Activated gamma-delta T cell (primary cell): ENCODE measurements around the gene OPN1LW.
"Not testable (repeated sequence)": the region's sequence is repeated elsewhere in the genome, so short reads cannot be mapped to it uniquely, and the experiment has no call there.

Experiments used
- DNase-seq: peaks from one replicate; lab custom pipeline; 2025; lab: John Stamatoyannopoulos, UW

Gene OPN1LW

DNA sequence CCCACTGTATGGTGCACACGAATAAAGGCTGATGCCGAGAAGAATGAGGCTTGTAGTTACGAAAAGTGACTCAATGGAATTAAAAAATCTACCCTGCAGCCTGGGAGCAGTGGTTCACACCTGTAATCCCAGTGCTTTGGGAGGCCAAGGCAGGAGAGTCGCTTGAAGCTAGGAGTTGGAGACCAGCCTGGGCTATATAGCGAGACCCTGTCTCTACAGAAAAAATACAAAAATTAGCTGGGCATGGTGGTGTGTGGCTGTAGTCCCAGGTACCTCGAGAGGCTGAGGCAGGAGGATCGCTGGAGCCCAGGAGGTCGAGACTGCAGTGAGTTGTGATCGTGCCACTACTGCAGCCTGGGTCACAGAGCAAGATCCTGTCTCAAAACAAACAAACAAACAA is 11.7 kb upstream of the OPN1LW start:
- DNase-seq, result no peak

DNA sequence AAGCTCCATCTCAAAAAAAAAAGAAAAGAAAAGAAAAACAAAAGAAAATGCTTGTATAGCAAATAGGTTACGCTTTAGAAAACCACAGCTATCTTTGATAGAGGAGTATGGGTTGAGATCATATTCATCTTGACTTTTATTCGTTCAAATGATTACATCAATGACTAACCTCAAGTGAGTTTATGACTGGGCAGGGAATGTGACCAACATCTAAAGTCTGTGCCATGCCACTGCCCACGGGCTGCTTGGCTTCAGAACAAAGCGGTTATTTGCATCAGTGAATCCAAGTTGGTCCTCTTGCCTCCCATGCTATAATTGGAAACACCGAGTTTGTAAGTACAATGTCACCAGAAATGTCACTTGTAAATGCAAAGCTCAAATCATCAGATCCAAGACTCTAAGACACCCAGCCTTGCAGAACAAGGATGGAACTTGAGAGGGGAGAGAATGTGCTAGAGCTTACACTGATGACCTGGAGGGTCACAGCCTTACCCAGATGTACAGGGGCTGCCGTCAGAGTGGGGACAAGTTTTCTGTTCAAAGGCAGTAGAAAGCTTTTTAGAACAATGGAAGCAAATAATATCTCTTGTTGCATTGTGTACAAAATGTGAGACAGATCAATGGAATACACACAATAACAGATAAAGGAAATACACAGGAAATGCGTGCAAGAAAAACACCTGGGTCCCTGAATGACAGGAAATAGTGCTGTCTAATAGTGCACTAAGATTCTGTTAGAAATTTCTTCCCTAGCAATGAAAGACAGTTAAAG is 8.4 kb upstream of the OPN1LW start:
- DNase-seq, result no peak

DNA sequence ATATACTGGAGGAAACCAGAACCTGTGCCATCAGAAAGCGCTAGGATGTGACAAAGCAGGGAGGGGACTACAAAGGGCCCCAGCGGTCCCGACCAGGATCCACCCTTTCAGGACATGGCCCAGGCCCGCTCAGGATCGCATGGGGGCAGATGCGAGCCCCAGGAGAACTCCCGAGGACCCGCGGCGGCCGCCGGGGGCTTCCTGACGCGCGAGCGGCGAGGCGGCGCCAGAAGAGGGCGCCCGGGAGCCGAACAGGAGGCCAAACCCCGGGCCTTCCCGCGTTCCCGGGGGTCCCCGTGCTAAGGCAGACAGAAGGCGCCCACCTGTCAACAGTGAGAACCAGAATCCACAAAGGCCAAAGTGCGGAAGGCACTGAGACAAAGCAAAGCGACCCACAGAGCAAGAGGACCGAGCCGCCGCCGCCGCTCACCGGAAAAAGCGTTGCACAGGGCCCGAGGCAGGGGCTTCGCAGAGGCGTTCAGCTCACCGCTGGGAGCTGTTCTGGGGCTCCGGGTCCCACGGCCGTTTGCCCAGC is 7.3 kb upstream of the OPN1LW start:
- DNase-seq, result peak; percentile 57

DNA sequence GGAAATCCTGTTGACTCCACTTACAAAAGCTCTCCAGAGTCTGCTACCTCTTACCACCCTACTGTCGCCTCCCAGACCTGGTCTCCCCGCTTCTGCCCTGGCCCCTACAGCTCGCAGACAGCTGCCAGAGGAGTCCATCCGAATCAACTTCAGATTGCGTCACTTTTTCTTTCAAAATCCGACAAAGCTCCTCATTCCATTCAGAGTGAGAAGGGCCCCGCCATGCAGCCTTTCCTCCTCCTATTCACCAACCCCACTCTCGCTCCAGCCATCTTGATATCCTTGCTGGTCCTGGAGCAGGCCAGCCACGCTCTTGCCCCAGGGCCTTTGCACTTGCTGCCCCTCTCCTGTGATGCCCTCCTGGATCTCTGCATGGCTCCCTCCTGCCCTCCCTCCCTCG is 5.2 kb upstream of the OPN1LW start:
- DNase-seq, result no peak

DNA sequence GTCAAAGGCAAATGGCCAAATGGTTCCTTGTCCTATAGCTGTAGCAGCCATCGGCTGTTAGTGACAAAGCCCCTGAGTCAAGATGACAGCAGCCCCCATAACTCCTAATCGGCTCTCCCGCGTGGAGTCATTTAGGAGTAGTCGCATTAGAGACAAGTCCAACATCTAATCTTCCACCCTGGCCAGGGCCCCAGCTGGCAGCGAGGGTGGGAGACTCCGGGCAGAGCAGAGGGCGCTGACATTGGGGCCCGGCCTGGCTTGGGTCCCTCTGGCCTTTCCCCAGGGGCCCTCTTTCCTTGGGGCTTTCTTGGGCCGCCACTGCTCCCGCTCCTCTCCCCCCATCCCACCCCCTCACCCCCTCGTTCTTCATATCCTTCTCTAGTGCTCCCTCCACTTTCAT is 3.8 kb upstream of the OPN1LW start:
- no peak for DNase-seq

DNA sequence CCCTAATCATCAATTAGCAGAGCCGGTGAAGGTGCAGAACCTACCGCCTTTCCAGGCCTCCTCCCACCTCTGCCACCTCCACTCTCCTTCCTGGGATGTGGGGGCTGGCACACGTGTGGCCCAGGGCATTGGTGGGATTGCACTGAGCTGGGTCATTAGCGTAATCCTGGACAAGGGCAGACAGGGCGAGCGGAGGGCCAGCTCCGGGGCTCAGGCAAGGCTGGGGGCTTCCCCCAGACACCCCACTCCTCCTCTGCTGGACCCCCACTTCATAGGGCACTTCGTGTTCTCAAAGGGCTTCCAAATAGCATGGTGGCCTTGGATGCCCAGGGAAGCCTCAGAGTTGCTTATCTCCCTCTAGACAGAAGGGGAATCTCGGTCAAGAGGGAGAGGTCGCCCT is 3.3 kb upstream of the OPN1LW start:
- DNase-seq, result no peak

DNA sequence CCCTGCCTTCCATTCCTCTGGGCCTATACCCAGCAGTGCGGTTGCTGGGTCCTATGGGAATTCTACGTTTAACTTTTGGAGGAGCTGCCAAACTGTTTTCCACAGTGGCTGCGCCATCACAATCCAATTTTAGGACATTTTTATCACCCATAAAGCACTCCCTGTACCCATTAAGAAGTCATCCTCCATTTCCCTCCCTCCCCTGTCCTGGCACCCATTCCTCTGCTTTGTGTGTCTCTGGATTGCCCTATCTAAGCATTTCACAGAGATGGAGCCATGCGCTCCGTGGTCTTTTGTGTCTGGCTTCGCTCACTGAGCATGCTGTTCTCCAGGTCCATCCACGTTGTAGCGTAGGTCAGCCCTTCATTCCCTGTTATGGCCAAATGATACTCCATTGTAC is 1.7 kb upstream of the OPN1LW start:
- no peak for DNase-seq

DNA sequence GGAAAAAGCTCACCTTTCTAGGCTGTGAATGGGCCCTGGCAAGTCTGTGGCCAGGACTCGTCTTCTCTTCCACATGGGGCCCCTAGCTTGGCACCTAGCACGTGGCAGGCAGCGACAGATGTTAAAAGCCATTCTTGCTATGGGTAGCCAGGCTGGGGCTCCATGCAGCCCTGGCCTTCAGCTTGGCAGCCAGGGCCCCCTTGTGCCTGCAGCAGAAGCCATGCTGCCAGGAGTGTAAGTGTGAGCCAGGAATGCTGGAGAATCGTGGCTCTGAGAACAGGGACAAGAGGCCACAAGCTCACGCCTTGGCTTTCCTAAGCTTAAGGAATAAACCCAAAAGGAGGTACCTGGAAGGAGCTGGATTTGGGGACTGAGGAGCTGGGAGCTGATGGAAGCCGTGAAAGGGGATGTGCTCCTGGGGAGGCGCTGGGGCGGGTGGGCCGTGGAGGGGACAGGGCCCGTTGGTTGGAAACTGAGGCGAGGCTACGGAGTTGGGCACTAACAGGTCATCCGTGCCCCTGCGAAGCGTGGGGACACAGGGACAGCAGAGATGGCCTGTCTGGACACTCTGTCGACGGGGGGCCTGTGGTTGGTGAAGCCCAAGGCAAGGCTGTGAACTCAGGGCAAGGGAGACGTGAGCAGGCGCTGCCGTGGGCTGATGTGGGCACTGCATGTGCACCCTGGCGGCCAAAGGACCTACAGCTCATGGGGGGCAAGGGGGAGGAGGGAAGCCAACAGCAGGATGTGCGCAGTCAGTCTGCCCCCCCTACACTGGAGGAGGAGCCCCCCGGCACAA is 895 bp upstream of the OPN1LW start:
- DNase-seq, result no peak

DNA sequence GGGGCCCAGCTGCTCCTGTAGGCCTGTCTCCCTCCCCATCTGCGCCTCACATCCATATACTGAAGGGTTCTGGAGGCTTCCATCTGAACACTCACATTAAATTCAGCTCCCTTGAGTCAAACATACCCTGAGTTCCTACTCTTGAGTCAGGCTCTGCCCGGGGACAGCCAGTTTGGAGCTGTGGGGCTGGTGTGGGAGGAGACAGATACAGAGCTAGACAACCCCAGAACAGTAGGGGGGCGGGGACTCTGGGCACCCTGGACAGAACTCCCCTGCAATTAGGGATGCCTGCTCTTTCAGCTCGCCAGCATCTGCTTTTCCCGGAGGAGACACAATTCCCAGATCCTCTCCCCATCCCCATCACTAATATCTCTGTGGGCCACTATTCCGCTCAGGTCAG is 7.0 kb downstream of the OPN1LW start:
- DNase-seq, result not testable (repeated sequence)

DNA sequence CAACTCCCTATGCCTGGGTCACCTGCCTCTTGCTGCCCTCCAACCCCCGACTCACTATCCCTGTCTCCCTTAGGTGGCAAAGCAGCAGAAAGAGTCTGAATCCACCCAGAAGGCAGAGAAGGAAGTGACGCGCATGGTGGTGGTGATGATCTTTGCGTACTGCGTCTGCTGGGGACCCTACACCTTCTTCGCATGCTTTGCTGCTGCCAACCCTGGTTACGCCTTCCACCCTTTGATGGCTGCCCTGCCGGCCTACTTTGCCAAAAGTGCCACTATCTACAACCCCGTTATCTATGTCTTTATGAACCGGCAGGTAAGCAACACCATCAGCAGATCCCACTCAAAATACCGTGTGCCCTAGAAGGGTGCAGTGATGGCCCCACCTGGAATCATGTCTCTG is 12.2 kb downstream of the OPN1LW start:
- DNase-seq, result not testable (repeated sequence)

DNA sequence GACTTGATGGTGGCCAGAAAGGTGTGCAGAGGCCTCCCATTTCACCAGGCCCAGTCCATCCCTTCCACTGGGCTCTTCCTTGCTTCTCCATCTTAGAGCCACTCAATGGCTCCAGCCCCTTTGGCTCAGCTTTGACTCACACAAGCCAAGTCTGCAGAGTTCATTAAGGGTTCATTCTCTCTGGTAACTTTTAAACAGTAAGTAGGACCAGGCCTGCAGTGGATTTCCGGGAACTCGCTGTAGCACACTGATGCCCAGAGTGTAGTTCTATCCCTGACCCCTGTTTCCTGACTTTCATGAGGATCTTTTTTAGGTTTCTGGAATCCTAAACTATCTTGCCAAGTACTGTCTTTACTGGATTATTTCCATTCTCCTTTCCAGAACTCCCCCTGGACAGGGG is 13.2 kb downstream of the OPN1LW start:
- not testable (repeated sequence) for DNase-seq

DNA sequence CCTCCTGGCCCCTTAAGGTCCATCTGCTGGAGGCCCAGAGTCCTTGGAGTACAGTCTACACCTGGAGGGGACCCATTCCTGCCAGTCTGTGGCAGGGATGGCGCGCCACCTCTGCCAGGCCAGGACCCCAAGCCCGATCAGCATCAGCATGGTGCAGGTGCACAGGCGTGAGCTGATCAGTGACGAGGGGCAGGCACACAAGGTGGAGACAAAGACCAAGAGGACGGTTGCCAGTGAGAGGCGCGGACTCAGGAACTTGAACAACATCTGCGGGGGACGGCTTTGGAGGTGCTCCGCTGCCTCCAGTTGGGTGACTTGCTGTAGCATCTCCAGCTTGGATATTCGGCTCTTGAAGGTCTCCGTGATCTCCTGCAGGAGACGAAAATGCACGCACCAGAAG is 15.3 kb downstream of the OPN1LW start:
- not testable (repeated sequence) for DNase-seq

DNA sequence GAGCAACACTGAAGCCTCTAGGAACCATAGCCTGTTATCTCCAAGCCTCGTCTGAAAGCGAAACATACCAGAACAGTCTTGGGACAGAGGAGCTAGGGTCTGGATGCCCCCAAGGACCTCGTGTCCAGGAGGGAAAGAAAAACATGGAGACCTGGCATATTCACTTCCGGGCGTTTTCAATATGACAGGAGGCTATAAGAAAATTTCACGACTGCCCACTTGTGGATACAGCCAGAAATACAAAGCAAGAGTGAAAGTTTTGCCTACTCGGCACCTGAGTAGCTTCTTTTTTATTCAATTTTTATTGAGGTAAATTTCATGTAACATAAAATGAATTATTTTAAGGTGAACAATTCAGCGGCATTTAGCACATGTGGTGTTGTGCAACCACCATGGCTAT is 20.9 kb downstream of the OPN1LW start:
- DNase-seq, result not testable (repeated sequence)

DNA sequence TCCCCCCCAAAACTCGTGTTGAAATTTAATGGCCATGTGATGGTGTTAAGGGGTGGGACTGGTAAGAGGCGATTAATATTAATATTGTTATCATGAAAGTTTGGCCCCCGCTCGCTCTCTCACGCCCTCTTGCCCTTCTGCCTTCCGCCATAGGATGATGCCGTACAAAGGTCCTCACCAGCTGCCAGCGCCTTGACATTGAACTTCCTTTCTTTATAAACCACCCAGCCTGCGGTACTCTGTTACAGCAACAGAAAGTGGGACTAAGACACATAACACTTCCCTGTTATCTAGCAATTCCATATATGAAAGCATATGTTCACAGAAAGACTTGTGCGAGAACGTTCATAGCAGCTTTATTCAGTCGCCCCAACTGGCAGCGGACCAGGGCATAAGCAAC is 24.3 kb downstream of the OPN1LW start:
- not testable (repeated sequence) for DNase-seq

DNA sequence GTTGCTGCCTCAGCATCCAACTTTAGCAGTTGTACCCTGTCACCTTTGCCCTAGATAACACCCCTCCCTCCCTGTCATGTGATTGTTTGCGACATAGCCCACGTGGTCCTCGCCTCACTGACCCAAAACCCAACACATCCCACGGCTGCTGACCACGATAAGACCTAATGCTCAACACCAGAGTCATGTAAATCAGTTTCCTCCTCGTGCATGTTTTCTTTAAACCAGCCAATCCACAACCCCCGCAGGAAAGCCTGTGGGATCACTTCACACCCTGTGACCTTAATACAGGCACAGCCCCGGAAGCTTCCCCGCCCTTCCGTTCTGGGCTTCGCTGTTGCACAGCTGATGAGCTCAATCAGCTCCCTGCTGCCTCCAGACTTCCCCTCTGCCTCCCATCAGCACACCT is 28.5 kb downstream of the OPN1LW start:
- DNase-seq, result not testable (repeated sequence)

DNA sequence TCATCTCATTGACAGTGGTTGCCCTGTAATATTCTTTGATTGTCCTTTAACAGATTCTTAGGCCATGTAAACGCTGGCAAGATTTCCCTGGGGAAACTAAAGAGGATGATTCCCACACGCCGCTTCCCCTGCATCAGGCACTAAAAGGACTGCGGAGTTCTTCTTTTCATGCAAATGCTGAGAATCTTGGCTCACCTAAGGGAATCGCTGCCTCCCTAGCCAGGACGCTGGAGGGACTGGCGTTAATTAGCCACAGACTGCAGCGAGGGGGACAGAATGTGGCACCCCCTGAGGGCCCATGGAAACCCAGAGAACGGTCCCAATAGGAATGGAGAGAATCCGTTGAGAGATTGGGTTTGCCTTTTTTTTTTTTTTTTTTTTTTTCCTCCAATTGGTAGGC is 30.3 kb downstream of the OPN1LW start:
- not testable (repeated sequence) for DNase-seq

DNA sequence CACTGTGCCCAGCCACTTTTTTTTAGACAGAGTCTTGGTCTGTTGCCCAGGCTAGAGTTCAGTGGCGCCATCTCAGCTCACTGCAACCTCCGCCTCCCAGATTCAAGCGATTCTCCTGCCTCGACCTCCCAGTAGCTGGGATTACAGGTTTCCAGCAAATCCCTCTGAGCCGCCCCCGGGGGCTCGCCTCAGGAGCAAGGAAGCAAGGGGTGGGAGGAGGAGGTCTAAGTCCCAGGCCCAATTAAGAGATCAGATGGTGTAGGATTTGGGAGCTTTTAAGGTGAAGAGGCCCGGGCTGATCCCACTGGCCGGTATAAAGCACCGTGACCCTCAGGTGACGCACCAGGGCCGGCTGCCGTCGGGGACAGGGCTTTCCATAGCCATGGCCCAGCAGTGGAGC is 38.3 kb downstream of the OPN1LW start, which contains the start of gene OPN1MW:
TSS of gene OPN1MW (plus strand) at position 301 of the 400 bp plus-strand sequence. CDS start at position 383, 82 bp downstream.
- not testable (repeated sequence) for DNase-seq

DNA sequence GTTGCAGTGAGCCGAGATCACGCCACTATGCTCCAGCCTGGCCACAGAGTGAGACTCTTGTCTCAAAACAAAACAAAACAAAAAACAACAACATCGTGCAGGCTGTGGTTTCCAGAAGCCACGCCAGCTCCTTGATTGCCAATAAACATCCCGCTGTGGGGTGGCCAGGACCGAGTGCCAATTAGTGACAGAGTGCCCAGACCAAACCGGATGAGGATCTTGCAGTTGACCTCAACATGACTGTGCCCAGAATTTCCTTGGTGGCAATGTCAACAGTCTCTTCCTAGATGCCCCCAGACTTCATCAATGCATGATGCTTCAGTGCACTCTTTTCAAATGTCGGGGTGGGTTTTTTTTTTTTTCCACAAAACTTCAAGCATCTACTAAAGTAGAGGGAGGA is 39.8 kb downstream of the OPN1LW start:
- DNase-seq, result not testable (repeated sequence)

DNA sequence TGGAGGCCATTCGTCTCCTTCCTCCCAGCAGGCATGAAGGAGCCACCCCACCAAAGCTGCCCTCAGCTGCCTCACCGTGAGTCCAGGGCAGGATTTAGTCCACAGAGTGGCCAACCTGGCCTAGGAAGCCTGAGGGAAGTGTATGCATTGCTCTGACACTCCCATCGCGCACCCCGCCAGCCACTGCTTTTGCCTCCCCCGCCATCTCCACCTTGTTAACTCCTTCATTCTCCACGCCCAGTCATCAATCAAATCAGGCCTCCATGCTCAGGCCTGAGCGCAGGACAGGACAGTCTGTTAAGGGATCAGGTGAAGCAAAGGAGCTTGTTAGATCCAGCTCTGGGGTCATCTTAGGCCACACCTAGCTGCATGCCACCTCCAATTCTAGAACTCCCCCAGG is 48.8 kb downstream of the OPN1LW start:
- not testable (repeated sequence) for DNase-seq

DNA sequence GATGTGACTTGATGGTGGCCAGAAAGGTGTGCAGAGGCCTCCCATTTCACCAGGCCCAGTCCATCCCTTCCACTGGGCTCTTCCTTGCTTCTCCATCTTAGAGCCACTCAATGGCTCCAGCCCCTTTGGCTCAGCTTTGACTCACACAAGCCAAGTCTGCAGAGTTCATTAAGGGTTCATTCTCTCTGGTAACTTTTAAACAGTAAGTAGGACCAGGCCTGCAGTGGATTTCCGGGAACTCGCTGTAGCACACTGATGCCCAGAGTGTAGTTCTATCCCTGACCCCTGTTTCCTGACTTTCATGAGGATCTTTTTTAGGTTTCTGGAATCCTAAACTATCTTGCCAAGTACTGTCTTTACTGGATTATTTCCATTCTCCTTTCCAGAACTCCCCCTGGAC is 50.3 kb downstream of the OPN1LW start:
- DNase-seq, result not testable (repeated sequence)

DNA sequence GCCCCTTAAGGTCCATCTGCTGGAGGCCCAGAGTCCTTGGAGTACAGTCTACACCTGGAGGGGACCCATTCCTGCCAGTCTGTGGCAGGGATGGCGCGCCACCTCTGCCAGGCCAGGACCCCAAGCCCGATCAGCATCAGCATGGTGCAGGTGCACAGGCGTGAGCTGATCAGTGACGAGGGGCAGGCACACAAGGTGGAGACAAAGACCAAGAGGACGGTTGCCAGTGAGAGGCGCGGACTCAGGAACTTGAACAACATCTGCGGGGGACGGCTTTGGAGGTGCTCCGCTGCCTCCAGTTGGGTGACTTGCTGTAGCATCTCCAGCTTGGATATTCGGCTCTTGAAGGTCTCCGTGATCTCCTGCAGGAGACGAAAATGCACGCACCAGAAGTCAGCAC is 52.4 kb downstream of the OPN1LW start:
- not testable (repeated sequence) for DNase-seq
